Measurements from ENCODE around the gene OMP. TPM values are rescaled to one million over a fixed set of nuclear protein-coding genes. Genes with fewer than 3 reads are reported as not detected.

The OMP gene
- total and polyA plus RNA-seq, 3 donors from 2014 or later, result 1.7 to 6.7 TPM; not detected in 1

GRCh38 chr11:77127920-77128691 is 25.5 kb downstream of the OMP start, which contains the start of gene MYO7A:
Gene MYO7A (plus strand): TSS chr11:77128246. CDS start chr11:77130635, 2,389 bp downstream.
- Histone ChIP-seq H3K4me3 (peak within 1 kb of the TSS; percentile 6 to 54), H3K4me1 (peaks cover 53% of the 10 kb centered on the region), H3K9me3 (no peaks in the 10 kb centered on the region), H3K36me3 (ENCODE audit: low read depth, missing control alignments) (no peaks in the 10 kb centered on the region), H3K27ac (peak within 1 kb of the TSS; percentile 67 to 69), H3K27me3 (no peaks in the 10 kb centered on the region)
- peak; percentile 95 for DNase-seq
- TF ChIP-seq CTCF (IDR thresholded peaks at IDR 0.05), result peak in 1 of 3 experiments; percentile 6
- TF ChIP-seq POLR2A (IDR thresholded peaks at IDR 0.05), result no peak
- intact Hi-C loops (cut with DNase I; ENCODE audit: low total_unique reads), result loop anchor here (5.0 to 10.0 kb wide), 2 partner anchors 54 to 417 kb away; no protein-coding TSS in a partner anchor
- WGBS, 2 donors, result 16 to 18% methylated on average over 8 to 20 of the region's 20 CpGs

DNA sequence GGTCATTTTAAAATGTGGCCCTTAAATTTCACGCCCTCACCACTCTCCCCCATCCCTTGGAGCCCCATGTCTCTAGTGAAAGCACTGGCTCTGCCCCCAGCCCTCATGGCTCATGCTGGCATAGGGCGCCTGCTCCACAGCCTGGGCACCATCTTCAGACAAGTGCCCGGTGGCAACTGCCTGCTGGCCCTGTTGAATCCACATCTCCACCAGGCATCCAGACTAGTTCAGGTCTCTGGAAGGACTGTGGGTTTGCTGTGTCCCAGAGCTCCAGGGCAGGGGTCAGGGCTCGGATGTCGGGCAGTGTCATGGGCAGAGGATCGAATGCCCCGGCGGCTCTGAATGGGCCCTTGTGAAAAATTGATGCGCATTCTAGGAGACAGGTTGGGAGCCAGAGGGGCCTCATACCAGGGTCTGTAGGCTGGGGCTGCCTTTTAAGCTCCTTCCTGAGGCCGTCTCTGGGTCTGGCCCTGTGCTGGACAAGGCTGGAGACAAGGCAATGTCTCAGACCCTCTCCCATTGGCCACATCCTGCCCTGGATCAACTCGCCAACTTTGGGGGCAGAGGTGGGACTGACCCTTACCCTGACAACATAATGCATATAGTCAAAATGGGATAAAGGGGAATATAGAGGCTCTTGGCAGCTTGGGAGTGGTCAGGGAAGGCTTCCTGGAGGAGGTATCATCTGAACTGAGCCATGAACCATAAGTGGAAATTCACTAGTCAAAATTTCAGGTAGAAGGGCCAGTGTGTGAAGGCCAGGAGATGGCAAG is 26.6 kb downstream of the OMP start:
- intact Hi-C loops (cut with DNase I; ENCODE audit: low total_unique reads), result loop anchor here (5.0 to 10.0 kb wide), 2 partner anchors 53 to 416 kb away; no protein-coding TSS in a partner anchor
- H3K4me1 ChIP-seq, result peaks cover 60% of the 10 kb centered on the region

GRCh38 chr11:77129842-77130756 is 27.5 kb downstream of the OMP start:
- H3K27ac ChIP-seq, result peak overlapping the region; percentile 67 to 75
- H3K4me3 ChIP-seq, result no peak overlapping the region
- TF ChIP-seq POLR2A (IDR thresholded peaks at IDR 0.05) (no peak), CTCF (IDR thresholded peaks at IDR 0.05) (no peak)
- H3K27me3 ChIP-seq, result no peaks in the 10 kb centered on the region
- WGBS, 2 donors, result 64 to 79% methylated on average over 10 to 11 of the region's 11 CpGs
- no peak for DNase-seq
- intact Hi-C loops (cut with DNase I; ENCODE audit: low total_unique reads), result loop anchor here (5.0 to 10.0 kb wide), 2 partner anchors 52 to 415 kb away; no protein-coding TSS in a partner anchor
- no peaks in the 10 kb centered on the region for H3K36me3 ChIP-seq (ENCODE audit: low read depth, missing control alignments)
- H3K4me1 ChIP-seq, result peaks cover 60% of the 10 kb centered on the region
- no peaks in the 10 kb centered on the region for H3K9me3 ChIP-seq

More for the DNA sequence above, 26.6 kb downstream of the OMP start:
- Histone ChIP-seq H3K36me3 (ENCODE audit: low read depth, missing control alignments) (no peaks in the 10 kb centered on the region), H3K4me3 (peak overlapping the region in 1 of 2 donors; percentile 54), H3K27ac (peak overlapping the region; percentile 67 to 75), H3K9me3 (no peaks in the 10 kb centered on the region), H3K27me3 (no peaks in the 10 kb centered on the region)
- WGBS, 2 donors, result 80 to 95% methylated on average over 8 to 11 of the region's 11 CpGs
- no peak for DNase-seq
- TF ChIP-seq CTCF (IDR thresholded peaks at IDR 0.05) (no peak), POLR2A (IDR thresholded peaks at IDR 0.05) (no peak)

DNA sequence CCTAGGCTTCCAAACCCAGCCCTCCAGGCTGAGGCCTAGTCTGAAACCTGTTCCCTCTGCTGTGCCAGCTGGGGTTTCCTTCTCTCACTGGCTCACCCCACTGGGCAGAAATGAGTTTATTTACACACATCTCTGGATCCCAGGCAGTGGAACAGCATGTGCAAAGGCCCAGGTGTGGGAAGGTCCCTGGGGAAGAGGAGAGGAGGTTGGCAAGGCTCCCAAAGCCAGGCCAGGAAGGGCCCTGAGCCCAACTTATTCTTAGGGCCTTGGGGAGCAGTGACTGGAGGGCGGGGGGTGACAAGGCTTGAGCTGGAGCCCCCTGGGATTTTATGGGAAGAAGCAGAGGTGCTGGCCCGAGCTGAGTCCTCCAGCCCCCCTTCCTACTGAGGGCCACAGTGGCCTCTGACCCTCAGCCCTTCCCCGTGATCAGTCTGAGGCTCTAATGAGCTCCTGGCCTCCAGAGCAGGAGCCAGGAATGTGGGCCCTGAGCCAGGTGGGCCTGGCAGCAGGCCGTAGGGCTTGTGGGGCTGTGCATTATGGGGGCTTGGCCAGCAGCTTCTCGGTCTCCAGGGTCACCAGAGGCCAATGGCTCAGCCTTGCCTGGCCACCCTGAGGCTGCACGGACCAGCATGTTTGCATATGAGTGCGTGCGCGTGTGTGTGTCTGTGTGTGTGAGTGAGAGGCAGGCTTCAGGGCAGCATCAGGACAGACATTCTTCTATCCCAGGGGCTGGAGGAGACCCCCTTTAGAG is 28.3 kb downstream of the OMP start:
- DNase-seq, result peak; percentile 94
- intact Hi-C loops (cut with DNase I; ENCODE audit: low total_unique reads), result no loop called here
- peaks cover 60% of the 10 kb centered on the region for H3K4me1 ChIP-seq
- no peaks in the 10 kb centered on the region for H3K27me3 ChIP-seq
- no peaks in the 10 kb centered on the region for H3K9me3 ChIP-seq
- H3K4me3 ChIP-seq, result no peak overlapping the region
- H3K36me3 ChIP-seq (ENCODE audit: low read depth, missing control alignments), result no peaks in the 10 kb centered on the region
- no peak for TF ChIP-seq POLR2A (IDR thresholded peaks at IDR 0.05)
- TF ChIP-seq CTCF (IDR thresholded peaks at IDR 0.05), result no peak
- peak overlapping the region; percentile 67 to 75 for H3K27ac ChIP-seq
- 34% methylated on average over 9 of the region's 9 CpGs; no CpG with 5 or more reads in 1 of the 2 donors for WGBS, 2 donors
